Activated gamma-delta T cell treated with anti-CD3 and anti-CD28 coated beads, Interleukin-2, amount 50 U/mL, for 16 hours (primary cell): ENCODE results near the gene PPARD.
"Not testable (repeated sequence)": the region's sequence is repeated elsewhere in the genome, so short reads cannot be mapped to it uniquely, and the experiment has no call there.

Experiments used
- DNase-seq: peaks from one replicate; pipeline ENCODE4 v3.0.0-alpha.2; 2020; ENCODE audit warnings: low read depth

The PPARD gene

DNA sequence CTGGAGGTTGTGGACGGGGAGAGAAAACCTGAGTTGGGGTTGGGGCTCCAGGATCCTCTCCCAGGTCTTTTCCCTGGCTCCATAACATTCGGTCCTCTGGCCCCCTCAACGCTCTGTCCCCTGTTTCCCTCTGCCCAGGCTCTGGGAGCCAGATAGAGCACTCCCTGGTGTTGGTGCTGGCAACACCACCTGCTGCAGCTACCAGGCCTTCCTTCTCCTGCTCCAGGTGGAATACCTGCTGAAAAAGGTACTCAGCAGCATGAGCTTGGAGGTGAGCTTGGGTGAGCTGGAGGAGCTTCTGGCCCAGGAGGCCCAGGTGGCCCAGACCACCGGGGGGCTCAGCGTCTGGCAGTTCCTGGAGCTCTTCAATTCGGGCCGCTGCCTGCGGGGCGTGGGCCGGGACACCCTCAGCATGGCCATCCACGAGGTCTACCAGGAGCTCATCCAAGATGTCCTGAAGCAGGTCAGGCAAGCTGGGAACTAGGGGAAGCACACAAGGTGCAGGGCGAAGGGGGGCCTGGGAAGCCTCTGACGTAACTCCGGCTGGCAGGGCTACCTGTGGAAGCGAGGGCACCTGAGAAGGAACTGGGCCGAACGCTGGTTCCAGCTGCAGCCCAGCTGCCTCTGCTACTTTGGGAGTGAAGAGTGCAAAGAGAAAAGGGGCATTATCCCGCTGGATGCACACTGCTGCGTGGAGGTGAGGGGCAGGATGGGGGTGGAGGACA, 30.1 kb upstream of the PPARD start:
- DNase-seq = no peak

DNA sequence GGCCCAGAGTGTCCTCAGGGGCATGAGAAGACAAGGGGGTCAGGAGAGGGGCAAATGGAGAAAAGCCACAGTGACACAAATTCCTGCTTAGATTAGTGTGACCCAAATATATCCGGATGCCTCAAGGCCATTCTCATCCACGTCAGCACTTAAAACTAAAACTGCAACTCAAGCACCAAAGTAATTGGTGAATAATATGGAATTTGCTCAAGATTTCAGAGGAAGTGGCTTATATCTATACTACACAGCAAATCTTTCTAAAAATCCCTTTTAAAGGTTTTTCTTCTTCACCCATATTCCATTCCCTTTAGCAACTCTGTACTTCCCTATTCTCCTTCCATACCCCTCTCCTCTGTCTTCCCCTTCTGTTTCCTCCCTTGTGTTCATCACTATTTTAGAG, 29.6 kb upstream of the PPARD start:
- DNase-seq = no peak

DNA sequence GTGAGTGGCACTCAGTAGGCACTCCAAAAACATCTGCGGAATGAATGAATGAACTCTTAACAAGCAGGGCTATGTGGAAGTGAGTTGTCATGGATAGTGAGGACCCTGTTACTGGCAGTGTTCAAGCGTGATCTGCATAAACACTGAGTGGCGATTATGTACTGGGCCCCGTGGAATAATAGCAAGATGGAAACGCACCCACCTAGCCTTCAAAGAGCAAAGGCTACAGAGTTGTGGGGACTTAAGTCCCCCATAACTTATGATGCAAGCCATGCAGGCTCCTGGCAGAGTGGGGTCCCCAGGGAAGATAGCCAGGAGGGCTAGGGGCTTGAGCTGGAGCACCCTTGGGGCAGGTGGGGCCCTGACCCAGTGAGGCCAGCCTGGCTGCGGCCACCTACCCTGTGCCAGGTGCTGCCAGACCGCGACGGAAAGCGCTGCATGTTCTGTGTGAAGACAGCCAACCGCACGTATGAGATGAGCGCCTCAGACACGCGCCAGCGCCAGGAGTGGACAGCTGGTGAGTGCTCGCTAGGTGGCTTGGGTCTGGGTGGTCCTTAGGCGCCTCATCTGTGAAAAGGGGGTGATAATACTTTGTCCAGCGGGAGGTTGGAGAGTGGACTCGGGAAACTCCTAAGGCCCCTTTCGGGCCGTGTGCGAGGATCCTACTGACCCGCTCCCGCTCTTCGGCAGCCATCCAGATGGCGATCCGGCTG, 24.7 kb upstream of the PPARD start:
- DNase-seq = no peak

DNA sequence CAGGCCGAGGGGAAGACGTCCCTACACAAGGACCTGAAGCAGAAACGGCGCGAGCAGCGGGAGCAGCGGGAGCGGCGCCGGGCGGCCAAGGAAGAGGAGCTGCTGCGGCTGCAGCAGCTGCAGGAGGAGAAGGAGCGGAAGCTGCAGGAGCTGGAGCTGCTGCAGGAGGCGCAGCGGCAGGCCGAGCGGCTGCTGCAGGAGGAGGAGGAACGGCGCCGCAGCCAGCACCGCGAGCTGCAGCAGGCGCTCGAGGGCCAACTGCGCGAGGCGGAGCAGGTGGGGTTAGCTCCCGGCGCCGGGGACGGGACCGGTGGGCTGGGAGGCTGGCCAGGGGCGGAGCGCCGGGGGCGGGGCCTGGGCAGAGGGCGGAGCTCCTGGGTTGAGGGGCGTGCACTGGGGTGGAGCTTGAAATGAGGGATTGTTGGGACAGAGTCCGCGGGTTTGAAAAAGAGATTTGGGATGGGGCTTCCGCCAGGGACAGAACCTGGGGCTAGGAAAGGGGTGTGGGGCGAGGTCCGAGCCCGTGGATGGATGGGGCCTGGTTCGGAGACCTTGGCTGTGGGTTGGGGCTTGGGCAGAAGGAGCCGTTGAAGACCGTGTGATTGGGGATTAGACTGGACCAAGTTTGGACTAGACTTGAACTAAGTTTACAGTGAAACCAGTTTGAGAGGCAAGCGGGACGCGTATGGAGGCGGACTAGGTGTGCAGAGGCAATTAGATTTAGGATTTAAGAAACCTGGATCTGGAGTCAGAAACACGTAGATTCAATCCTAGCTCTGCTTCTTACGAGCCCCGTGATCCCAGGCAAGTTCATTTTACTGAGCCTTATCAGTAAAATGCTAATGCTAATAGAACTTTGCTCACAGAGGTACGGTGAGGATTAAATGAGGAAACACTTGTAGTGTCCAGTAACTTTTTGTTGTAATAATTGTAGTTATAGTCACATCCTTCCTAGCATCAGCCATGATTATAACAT, 23.9 kb upstream of the PPARD start:
- DNase-seq = no peak

DNA sequence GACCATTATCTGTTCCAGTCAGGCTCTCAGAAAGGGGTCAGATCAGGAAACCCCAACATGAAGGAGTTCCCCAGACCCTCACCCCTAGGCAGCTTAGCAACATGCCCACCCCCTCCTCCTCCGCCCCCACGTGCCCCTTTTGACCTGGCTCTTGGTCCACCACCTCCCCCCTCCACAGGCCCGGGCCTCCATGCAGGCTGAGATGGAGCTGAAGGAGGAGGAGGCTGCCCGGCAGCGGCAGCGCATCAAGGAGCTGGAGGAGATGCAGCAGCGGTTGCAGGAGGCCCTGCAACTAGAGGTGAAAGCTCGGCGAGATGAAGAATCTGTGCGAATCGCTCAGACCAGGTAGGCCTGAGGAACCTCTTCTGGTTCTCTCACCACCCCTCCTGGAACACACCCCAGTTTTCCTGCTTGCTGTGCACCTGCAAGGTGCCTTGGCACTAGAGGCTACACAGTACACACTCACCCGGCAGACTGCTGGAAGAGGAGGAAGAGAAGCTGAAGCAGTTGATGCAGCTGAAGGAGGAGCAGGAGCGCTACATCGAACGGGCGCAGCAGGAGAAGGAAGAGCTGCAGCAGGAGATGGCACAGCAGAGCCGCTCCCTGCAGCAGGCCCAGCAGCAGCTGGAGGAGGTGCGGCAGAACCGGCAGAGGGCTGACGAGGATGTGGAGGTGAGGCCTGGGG, 22.9 kb upstream of the PPARD start:
- DNase-seq = no peak

DNA sequence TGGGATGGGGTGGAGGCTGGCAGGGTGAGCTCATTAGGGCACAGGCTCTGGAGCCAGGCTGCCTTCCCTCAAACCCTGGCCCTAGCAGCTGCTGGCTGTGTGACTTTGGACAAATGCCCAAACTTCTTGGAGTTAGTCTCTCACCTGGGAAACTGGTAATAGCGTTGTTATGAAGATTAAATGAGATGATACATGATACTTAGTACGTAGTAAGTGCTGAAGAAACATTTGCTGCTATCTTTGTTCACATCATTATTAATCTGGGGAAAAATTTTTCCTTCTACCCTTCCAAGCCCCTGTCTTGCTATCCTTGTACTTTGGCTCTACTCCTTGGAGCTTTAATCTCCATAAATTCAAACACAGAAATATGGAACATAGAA, 22.3 kb upstream of the PPARD start:
- DNase-seq = no peak

DNA sequence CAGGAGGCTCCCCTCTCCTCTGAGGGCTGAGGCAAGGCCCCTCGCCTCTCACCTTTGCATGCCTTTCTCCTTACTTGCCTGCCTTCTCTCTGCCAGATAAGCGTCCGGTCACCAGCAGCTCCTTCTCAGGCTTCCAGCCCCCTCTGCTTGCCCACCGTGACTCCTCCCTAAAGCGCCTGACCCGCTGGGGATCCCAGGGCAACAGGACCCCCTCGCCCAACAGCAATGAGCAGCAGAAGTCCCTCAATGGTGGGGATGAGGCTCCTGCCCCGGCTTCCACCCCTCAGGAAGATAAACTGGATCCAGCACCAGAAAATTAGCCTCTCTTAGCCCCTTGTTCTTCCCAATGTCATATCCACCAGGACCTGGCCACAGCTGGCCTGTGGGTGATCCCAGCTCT, 21.3 kb upstream of the PPARD start:
- DNase-seq = no peak

DNA sequence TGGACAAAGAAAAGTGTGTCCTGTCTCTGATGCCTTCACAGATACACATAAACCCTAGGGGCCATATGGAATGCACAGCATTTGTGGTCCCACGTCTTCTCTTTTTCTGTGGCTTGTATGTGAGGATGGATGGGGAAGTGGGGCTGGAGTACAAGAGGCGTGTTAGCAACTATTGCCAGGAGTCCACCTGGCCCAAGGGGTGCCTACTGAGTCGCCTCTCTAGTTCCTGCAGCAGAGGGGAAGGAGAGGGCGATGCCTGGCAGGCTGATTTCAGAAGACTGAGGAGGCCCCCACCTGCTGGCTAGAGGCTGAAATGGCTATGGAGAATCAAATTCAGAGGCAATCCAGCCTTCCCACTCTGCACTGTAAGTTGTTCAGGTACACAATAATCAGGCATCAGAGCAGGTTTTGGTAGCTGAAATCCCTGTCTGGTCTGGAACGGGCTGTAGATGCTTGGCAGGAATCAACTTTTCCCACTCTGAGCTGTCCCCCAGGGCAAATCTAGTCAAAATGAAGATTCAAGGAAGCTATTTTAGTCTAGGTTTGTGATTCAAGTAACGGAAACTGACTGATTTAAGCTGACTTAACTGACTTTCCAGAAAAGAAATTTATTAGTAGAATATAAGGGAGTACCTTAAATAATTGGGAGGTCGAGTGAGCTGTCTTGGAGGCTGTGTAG, 14.9 kb upstream of the PPARD start:
- DNase-seq = peak; percentile 66

DNA sequence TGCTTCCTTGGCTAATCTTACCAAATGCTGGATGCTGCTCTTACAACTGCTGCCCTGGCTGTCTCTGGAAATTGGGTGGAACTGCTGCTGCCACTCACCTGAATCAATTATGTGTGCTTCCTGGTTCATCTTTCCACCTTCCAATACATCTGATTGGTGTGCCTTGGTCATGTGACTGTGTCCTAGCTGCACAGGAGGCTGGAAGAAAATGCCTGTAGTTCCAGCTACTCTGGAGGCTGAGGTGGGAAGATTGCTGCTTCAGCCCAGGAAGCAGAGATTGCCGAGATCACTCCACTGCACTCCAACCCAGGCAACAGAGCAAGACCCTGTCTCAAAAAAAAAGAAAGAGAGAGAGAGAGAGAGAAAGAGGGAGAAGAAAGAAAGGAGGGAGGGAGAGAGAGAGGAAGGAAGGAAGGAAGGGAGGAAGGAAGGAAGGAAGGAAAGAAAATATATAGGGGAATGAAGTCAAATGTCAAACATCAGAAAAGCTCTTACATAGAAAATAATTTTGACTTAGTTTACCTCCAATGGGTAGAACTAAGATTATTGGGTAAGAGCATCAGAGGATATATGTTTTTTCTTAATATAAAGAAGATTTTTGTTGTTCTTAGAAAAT, 14.1 kb upstream of the PPARD start:
- no peak for DNase-seq

DNA sequence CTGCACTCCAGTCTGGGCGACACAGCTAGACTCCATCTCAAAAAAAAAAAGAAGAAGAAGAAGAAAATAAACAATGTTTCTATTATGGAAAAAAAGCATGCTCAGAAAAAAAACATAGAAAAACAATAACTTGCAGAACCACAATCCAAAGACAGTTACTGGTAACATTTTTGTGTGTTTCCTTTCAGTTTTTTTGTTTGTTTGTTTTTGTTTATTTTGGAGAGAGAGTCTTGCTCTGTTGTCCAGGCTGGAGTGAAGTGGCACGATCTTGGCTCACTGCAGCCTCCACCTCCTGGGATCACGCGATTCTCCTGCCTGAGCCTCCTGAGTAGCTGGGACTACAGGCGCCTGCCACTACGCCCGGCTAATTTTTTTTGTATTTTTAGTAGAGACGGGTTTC, 13.4 kb upstream of the PPARD start:
- DNase-seq = not testable (repeated sequence)

DNA sequence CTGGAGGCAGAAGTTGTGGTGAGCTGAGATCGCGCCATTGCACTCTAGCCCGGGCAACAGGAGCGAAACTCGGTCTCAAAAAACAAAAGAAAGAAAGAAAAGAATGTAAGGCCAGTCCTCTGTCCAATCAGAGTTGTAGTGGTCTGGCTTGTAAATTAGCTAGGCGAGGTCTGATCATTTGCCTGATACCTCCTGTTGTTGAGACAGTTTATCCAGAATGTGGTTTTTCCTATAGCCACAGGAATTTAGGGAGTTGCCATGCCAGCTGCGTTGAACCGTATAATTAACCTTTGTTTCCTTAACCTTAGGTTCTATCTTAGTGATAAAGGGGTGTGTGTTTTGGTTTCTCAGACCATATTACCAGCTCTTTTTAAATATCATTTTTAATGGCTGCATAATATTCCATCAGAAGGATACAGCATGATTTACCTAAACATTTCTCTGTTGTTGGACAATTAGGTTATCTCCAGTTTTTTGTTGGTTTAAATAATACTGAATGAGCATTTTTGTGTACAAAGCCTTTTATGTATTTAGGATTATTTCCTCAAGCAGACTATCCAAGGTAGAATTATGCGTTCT, 11.7 kb upstream of the PPARD start:
- no peak for DNase-seq

DNA sequence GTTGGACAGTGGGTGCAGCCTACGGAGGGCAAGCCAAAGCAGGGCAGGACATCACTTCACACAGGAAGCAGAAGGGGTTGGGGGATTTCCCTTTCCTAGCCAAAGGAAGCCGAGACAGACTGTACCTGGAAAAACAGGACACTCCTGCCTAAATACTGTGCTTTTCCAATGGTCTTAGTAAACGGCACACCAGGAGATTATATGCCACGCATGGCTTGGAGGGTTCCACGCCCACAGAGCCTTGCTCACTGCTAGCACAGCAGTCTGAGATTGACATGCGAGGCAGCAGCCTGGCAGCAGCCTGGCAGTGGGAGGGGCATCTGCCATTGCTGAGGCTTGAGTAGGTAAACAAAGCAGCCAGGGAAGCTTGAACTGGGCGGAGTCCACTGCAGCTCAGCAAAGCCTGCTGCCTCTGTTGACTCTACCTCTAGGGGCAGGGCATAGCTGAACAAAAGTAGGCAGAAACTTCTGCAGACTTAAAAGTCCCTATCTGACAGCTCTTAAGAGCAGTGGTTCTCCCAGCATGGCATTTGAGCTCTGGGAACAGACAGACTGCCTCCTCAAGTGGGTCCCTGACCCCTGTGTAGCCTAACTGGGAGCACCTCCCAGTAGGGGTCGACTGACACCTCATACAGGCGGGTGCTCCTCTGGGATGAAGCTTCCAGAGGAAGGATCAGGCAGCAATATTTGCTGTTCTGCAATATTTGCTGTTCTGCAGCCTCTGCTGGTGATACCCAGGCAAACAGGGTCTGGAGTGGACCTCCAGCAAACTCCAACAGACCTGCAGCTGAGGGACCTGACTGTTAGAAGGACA, 10.1 kb upstream of the PPARD start:
- peak; percentile 39 for DNase-seq

DNA sequence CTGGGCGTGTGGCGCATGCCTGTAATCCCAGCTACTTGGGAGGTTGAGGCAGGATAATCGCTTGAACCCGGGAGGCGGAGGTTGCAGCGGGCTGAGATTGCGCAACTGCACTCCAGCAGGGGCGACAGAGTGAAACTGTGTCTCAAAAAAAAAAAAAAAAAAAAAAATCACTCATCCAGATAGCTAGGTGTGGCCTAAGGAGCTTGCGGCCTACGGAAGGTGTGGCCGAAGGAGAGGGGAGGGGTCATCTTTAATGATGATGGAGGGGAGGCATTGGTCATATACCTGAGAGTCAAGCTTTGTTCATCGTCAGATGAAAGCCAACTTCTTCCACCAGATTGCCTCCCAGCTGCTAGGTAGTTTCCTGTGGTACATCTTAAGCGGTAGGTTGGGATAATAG, 801 bp upstream of the PPARD start:
- no peak for DNase-seq

DNA sequence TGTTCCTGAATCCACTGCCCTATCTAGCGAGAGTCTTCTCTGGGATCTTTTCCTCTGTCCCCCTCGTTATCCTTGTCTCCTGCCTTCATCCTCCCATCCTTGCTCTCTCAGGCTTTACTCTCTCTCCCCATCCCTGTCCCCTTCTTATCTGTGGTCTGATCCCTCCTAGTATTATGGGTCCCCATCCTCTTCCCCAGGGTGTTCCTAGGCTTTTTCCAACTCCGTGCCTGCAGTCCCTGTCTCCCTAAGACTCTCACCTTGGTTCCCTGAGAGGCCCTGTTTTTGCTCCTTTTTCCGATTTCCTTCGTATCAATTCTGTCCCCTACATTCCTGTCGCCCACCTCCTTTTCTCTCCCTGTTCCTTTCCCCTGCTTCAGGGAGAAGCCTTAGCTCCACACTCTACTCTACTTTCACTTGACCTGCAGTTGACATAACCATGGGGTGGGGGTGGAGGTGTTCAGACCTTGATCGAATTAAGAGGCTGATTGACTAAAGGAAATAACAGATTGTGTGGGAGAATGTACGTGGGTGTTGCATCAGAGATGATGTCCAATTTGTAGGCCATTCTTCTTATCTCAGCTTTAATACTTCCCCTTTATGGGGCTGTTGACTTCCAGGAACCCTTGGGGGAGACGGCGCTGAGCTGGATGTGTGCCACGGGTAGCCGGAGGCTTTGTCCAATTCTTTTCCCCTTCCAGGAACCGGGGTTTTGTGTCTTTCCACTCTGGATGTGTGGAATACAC, 905 bp downstream of the PPARD start:
- DNase-seq = no peak

DNA sequence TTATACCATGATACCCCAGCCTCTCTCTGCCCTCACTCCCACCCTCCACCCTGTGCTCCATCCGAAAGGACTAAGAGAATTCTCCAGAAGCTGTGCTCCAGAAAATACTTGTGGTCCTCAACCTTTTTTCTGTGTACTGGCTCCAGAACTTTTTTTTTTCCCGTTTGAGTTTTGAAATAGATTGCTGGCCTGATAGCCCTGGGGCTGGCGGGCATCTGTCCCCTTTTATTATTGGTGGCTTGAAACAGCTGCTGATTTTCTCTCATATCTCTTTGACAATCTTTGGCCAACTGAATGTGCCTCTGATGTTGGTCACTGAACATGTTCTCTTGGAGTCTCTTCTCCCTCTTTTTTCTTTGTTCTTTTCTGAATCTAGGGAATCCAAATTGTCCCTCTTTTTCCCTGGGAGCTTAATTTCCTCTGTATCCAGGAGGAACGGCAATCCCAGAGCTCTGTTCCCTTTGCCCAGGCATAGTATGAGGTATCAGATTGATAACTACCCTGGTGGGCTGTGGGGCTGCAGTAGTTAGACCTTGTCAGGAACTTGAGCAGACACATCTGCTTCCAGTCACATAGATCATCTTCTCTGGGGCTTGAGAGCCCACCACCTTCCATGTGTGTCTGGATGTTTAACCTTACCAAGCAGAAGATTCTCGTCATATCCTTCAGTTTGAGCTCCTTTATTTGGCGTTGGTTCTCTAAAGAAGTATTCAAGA, 1.6 kb downstream of the PPARD start:
- DNase-seq = no peak

DNA sequence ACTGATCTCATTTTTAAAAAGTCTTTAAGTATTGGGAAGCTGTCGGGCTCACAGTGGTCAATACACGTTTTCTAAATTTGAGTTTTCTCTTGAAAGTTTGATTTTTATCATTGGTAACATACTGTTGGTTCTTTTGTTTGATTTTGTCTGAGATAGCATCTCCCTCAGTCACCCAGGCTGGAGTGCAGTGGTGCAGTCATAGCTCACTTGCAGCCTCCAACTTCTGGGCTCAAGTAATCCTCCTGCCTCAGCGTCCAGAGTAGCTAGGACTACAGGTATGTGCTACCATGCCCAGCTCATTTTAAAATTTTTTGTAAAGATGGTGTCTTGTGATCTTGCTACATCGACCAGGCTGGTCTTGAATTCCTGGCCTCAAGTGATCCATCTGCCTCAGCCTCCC, 9.1 kb downstream of the PPARD start:
- DNase-seq = no peak

DNA sequence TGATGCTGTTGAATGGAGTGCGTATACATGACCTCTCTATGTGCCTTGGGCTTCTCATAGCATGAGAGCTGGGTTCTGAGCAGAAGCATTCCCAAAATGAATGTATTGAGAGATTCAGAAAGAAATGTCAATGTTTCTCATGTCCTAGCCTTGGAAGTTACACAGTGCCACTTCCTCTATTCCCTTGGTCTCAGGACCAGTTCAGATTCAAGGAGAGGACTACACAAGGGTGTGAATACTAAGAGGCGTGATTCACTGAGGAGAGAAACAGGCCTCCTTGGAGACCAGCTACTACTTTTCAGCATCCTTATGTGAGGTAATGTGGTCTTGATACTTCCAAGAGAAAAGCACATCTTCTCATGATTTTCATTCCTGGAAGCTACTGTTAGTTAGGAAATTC, 10.4 kb downstream of the PPARD start:
- DNase-seq = no peak

DNA sequence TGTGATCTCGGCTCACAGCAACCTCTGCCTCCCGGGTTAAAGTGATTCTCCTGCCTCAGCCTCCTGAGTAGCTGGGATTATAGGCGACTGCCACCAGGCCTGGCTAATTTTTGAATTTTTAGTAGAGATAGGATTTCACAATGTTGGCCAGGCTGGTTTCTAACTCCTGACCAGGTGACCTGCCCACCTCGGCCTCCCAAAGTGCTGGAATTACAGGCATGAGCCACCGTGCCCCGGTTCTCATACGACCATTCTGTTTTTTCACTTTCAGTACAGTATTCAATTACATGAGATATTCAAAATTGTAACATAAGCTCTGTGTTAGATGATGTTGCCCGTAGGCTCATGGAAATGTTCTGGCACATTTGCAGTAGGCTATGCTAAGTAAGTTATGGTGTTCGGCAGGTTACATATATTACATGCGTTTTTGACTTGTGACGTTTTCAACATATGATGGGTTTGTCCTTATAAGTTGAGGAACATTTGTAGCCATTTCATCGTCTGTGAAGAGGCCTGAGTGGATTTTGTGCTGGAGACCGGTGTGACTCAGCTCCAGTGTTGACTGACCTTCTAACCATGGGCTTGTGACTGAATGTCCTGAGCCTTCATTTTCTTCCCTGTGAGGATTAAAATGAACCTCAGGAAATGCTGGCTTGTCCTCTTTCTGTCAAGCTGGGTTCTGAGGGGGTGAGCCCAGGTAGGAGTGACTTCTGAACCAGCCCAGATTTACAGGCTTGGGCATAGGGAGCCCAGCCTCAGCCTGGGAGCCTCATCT, 12.2 kb downstream of the PPARD start:
- no peak for DNase-seq
